A673 (cell line): ENCODE results near the gene PNMA6E.

Source experiments
- CTCF ChIP-seq: fragments of 300-800, 200-600 bp; sonication (generic); conservative IDR thresholded peaks from 2 replicates; pipeline ENCODE4 v1.5.1; 2017; ENCODE audit warnings: low read depth, mild to moderate bottlenecking, antibody characterized with exemption, low read length, moderate library complexity, mixed read lengths
- EZH2 ChIP-seq: fragments of 200-600 bp; sonication (generic); IDR thresholded peaks from 2 replicates; pipeline ENCODE4 v1.6.1; 2017; ENCODE audit warnings: borderline replicate concordance, low read depth, mild to moderate bottlenecking, mixed read lengths, antibody characterized with exemption, low read length; ENCODE audit not compliant: poor library complexity, severe bottlenecking

- TF ChIP-seq CTCF, result no peak
- no peak for TF ChIP-seq EZH2
Measured at GRCh38 chrX:153410888-153411254, 9.7 kb upstream of the PNMA6E start.
